Common myeloid progenitor, CD34-positive (primary cell): ENCODE measurements around the gene GIGYF2.
A peak's percentile ranks its signal among the peaks of the same experiment; 100 is the strongest.
"Not testable (repeated sequence)": the region's sequence is repeated elsewhere in the genome, so short reads cannot be mapped to it uniquely, and the experiment has no call there.

Experiments
- CTCF ChIA-PET: fragments of 350-600 bp; sonication (Branson Sonifier 250); formaldehyde crosslinking; loops from one replicate; lab custom pipeline; 2021; ENCODE audit warnings: antibody characterized with exemption; lab: Charles Lee
- POLR2A ChIA-PET: fragments of 350-600 bp; sonication (Branson Sonifier 250); formaldehyde crosslinking; loops from one replicate; lab custom pipeline; 2021; ENCODE audit warnings: antibody characterized with exemption; lab: Charles Lee
- DNase-seq, 3 donors: peaks; one replicate each; pipeline versions ENCODE4 v3.0.0 to v3.0.0-alpha.2; 2013
- H3K27ac ChIP-seq, 2 experiments: 1 replicate in 1 of 2; 2 replicates in 1 of 2; pipeline ENCODE4 v1.7.0; 2013; ENCODE audit warnings: inconsistent platforms in 2 of 2, low read length in 2 of 2, mild to moderate bottlenecking in 2 of 2, low read depth in 1 of 2, moderate library complexity in 1 of 2; ENCODE audit not compliant: severe bottlenecking in 2 of 2, insufficient read depth in 1 of 2, poor library complexity in 1 of 2
- H3K27me3 ChIP-seq, 5 experiments: replicated peaks in 2 of 5; 1 replicate in 3 of 5; 2 replicates in 2 of 5; pipeline versions ENCODE4 v1.6.1 to v1.7.0; 2013; ENCODE audit warnings: low read length in 4 of 5, mild to moderate bottlenecking in 2 of 5, moderate library complexity in 2 of 5, inconsistent platforms in 1 of 5; ENCODE audit not compliant: insufficient read depth in 5 of 5, control insufficient read depth in 4 of 5
- H3K36me3 ChIP-seq, 4 experiments: 1 replicate in 2 of 4; 2 replicates in 2 of 4; pipeline versions ENCODE4 v1.6.1 to v1.7.0; 2013; ENCODE audit warnings: low read length in 3 of 4, control low read depth in 1 of 4, mild to moderate bottlenecking in 1 of 4; ENCODE audit not compliant: control insufficient read depth in 4 of 4, insufficient read depth in 4 of 4
- H3K4me1 ChIP-seq, 4 experiments: 1 replicate in 3 of 4; 2 replicates in 1 of 4; pipeline versions ENCODE4 v1.6.1 to v1.7.1; 2013; ENCODE audit warnings: low read length in 3 of 4, mild to moderate bottlenecking in 3 of 4, control low read depth in 1 of 4, inconsistent platforms in 1 of 4, moderate library complexity in 1 of 4; ENCODE audit not compliant: control insufficient read depth in 4 of 4, insufficient read depth in 4 of 4; ENCODE audit errors: control extremely low read depth in 1 of 4
- H3K4me3 ChIP-seq, 7 experiments: 1 replicate in 4 of 7; 2 replicates in 3 of 7; pipeline versions ENCODE4 v1.5.1 to v1.7.0; 2013; ENCODE audit warnings: mild to moderate bottlenecking in 7 of 7, low read length in 6 of 7, moderate library complexity in 6 of 7, inconsistent platforms in 2 of 7, low read depth in 2 of 7, control low read depth in 1 of 7; ENCODE audit not compliant: insufficient read depth in 4 of 7, control insufficient read depth in 1 of 7; ENCODE audit errors: extremely low read depth in 1 of 7
- H3K9me3 ChIP-seq, 5 experiments: 1 replicate in 4 of 5; 2 replicates in 1 of 5; pipeline versions ENCODE4 v1.6.1 to v1.7.1; 2013; ENCODE audit warnings: low read length in 4 of 5, mild to moderate bottlenecking in 2 of 5, inconsistent platforms in 1 of 5, low read depth in 1 of 5, moderate library complexity in 1 of 5; ENCODE audit not compliant: control insufficient read depth in 4 of 5, insufficient read depth in 2 of 5; ENCODE audit errors: control extremely low read depth in 1 of 5
- WGBS: methylation state at CpG from one replicate; pipeline ENCODE4 v1.1.5; 2013; ENCODE audit not compliant: insufficient coverage; 5-methylcytosine and 5-hydroxymethylcytosine counted together

Gene GIGYF2

DNA sequence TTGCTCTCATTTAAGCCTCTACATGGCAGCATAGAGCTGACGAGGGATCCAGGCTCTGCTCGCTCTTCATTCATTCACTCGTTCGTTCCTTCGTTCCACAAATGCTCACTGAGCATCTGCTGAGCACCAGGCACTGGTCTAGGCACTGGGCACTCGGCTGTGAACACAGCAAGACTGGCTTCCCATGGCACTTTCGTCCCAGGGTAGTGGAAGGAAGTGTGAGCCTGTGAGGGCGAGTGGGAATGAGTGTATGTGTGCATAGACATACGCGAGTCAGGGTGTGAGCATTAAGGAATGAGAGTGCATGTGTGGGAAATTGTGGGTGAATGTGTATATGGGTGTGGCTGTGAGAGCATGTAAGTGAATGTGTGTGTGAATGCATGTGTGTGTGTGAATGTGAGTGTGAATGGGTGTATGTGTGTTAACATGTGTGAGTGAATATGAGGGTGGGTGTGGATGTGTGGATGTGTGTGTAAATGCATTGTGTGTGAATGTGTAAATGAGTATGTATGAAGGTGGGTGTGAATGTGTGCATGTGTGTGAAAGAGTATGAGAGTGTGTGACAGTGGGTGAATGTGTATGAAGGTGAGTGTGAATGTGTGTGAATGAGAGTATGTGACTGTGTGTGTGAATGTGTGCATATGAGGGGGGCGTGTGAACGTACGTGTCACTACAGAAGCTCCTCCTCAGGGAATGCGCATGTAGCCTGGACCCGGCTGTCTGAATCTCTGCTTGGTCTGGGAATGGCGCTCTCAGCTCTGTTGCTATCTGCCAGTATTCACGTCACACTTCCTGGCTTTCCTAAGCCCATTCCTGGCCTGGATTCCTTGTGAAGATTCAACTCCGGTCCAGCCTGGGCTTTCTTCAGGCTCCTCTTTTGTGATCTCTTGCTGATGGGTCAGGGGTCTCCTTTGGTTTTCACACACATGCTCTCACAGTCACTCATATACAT lies 201.7 kb downstream of the GIGYF2 start:
- H3K27me3 ChIP-seq, result no peaks in the 10 kb centered on the region
- peaks cover 0 to 6% (median 2%) of the 10 kb centered on the region in 4 experiments for H3K4me1 ChIP-seq
- 91% methylated on average over 18 of the region's 18 CpGs for WGBS
- no peak overlapping the region for H3K4me3 ChIP-seq
- H3K9me3 ChIP-seq, result no peaks in the 10 kb centered on the region
- H3K27ac ChIP-seq, result no peak overlapping the region
- CTCF ChIA-PET, result no interaction called here
- POLR2A ChIA-PET, result no interaction called here
- DNase-seq, result no peak
- H3K36me3 ChIP-seq, result no peaks in the 10 kb centered on the region

DNA sequence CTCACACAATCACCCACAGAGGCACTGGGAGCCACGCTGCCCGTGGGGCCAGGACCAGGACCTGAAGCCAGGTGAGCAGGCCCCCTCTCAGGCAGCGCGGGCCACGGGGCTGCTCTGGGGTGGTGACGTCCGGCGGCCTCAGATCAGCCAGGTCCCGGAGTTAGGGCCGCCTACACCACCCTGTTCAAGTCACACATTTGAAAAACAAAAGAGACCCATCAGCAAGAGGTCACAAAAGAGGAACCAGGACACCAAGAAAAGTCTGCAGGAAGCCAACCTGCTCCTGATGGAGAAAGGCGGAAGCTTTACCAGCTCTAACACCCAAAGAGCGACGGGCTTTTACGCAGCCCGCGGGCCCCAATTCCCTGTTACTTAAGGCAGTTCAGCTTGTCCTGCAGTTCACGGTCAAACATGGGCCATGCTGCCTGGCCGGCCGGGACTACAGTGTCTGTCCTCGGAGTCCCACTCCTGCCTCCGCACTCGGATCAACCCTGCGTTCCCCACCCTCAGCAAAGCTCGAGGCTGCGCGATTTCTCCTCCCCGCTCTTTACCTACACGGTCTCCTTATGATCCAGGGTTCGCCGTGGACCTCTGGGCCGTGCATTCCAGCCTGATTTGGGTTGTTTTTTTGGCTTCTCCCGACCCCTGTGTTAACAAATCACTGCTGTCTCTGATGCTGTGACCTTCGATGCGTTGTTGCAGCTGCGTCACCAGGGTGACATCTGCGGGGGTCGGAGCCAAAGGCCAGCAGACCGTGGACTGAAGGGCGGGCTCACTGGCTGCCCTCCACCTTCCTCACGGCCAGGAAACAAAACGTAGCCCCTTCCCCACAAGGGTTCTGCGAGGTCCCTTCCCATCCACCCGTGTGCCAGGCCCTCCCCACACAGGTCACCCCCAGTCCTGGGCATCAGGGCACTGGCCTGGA lies 203.9 kb downstream of the GIGYF2 start:
- no peak overlapping the region for H3K27ac ChIP-seq
- H3K4me3 ChIP-seq, result no peak overlapping the region
- CTCF ChIA-PET, result no interaction called here
- peaks cover 0 to 6% (median 2%) of the 10 kb centered on the region in 4 experiments for H3K4me1 ChIP-seq
- POLR2A ChIA-PET, result no interaction called here
- no peaks in the 10 kb centered on the region for H3K36me3 ChIP-seq
- H3K9me3 ChIP-seq, result no peaks in the 10 kb centered on the region
- no peaks in the 10 kb centered on the region for H3K27me3 ChIP-seq
- peak in 2 of 3 donors; percentile 45 to 52 for DNase-seq
- WGBS, result 71% methylated on average over 33 of the region's 43 CpGs

DNA sequence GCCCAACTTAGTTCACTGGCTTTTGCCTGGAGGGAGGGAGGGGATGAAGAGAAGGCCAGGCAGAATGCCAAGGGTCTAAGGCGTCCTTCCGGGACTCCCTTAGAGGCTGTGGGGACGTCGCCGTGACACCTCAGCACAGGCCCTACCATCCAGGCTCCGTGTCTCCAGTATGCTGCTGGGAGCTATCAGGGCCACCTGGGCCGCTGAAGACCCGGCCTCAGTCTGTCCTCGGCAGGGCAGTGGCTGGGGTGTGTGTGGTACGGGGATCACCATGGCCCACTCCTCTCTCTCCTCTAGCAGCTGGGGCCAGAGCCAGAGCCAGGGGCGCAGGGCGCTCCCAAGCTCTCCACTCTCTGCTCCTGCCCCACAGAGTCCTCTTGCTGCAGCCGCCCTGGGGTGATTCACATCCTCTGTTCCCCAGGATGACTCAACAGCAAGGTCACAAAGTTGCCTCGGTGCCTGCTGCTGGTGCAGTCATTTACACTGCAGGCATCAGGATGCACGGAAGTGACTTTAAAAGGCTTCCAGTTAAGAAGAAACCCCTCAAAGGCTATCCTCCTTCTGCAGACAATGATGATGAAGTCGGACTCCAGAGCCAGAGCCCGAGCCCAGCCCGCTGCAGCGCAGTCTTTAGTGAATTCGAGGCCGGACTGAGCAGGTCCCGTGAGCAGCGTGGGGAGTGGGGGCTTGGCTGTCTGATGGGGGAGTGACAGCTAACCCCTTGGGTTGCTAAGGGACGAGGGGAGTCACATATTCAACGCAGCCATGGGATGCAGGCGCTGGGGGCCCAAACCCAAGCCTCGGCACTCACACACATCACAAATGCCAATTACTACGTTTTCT lies 204.8 kb downstream of the GIGYF2 start:
- Histone ChIP-seq H3K36me3 (no peaks in the 10 kb centered on the region), H3K4me3 (no peak overlapping the region), H3K27ac (no peak overlapping the region), H3K27me3 (no peaks in the 10 kb centered on the region), H3K9me3 (no peaks in the 10 kb centered on the region), H3K4me1 (peaks cover 0 to 6% (median 2%) of the 10 kb centered on the region in 4 experiments)
- CTCF ChIA-PET, result no interaction called here
- WGBS, result 90% methylated on average over 23 of the region's 28 CpGs
- POLR2A ChIA-PET, result no interaction called here
- peak in 1 of 3 donors; percentile 23 for DNase-seq

DNA sequence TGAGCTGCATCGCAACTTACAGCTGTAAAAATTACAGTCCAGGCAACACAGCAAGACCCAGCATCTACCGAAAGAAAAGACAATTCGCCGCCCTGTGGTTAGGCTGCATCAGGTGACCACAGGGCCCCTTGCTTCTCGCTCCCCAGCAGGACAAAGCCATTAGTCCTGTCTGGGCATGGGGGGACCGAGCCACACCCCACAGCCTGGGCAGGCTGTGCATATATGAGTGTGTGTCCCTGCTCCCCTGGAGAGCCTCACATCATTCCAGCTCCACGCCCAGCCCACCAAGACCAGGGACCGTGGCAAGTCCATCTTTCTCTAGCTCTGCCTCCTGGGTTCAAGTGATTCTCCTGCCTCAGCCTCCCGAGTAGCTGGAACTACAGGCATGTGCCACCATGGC lies 206.9 kb downstream of the GIGYF2 start:
- H3K4me3 ChIP-seq, result no peak overlapping the region
- ChIA-PET CTCF (no interaction called here), POLR2A (no interaction called here)
- H3K9me3 ChIP-seq, result no peaks in the 10 kb centered on the region
- H3K27ac ChIP-seq, result no peak overlapping the region
- no peaks in the 10 kb centered on the region for H3K36me3 ChIP-seq
- DNase-seq, result no peak
- H3K4me1 ChIP-seq, result peaks cover 0 to 6% (median 2%) of the 10 kb centered on the region in 4 experiments
- peaks cover 0 to 2% (median 0%) of the 10 kb centered on the region in 5 experiments for H3K27me3 ChIP-seq
- 96% methylated on average over 8 of the region's 9 CpGs for WGBS

DNA sequence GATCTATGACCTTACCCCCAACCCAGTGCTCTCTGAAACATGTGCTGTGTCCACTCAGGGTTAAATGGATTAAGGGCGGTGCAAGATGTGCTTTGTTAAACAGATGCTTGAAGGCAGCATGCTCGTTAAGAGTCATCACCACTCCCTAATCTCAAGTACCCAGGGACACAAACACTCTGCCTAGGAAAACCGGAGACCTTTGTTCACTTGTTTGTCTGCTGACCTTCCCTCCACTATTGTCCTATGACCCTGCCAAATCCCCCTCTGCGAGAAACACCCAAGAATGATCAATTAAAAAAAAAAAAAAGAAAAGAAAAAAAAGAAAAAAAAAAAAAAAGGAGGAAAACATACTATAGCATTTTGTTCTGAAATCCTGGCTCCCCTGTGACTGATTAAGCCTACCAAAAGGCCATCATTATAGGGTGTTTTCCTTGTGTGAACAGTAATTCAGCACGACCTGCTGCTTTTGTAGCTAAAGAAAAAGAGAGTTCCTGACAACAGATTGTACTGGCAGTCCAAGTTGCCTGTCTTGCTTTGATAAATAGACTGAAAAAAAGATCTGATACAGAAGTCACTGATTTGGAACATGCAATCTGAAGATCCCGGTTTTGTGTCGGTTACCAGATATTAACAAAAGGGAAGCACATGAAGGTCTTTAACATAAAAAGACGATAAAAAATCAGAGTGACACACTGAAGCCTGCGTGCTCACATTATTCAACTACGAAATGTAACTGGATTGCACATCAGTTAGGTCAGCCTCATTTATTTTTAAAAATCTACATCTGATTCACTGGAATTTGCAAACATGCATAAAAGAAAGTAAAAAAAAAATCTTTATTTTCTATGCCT lies 210.0 kb downstream of the GIGYF2 start:
- H3K36me3 ChIP-seq, H3K9me3 ChIP-seq, H3K4me3 ChIP-seq, CTCF ChIA-PET, POLR2A ChIA-PET, H3K27me3 ChIP-seq, H3K4me1 ChIP-seq, DNase-seq, H3K27ac ChIP-seq: not testable (repeated sequence)
- WGBS, result 91% methylated on average over 6 of the region's 10 CpGs

DNA sequence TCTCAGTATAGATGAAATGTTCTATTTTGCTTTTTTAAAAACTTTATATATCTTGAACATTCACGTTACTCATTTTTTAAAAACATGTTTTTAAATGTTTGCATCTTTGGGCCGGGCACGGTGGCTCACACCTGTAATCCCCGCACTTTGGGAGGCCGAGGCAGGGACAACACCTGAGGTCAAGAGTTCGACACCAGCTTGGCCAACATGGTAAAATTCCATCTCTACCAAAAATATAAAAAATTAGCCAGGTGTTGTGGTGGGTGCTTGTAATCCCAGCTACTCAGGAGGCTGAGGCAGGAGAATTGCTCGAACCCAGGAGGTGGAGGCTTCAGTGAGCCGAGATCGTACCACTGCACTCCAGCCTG lies 210.6 kb downstream of the GIGYF2 start:
- no CpG with 5 or more reads among the region's 9 CpGs for WGBS

More for the DNA sequence above, 210.6 kb downstream of the GIGYF2 start:
- H3K4me3 ChIP-seq, POLR2A ChIA-PET, H3K9me3 ChIP-seq, H3K4me1 ChIP-seq, CTCF ChIA-PET, H3K36me3 ChIP-seq, H3K27ac ChIP-seq, H3K27me3 ChIP-seq, DNase-seq: not testable (repeated sequence)
